Panc1 (cell line): ENCODE measurements around the gene NECAB2.

ENCODE experiments used
- POLR2AphosphoS5 ChIP-seq: IDR thresholded peaks from 2 replicates; pipeline ENCODE4 v1.6.1; 2012; ENCODE audit warnings: mild to moderate bottlenecking, low read depth, low read length, moderate library complexity
- TF ChIP-seq, protein P1 (sequence below): fragments of 450-650 bp; IDR thresholded peaks from 2 replicates; pipeline ENCODE4 v1.5.1; 2017; ENCODE audit warnings: mild to moderate bottlenecking

DNA sequence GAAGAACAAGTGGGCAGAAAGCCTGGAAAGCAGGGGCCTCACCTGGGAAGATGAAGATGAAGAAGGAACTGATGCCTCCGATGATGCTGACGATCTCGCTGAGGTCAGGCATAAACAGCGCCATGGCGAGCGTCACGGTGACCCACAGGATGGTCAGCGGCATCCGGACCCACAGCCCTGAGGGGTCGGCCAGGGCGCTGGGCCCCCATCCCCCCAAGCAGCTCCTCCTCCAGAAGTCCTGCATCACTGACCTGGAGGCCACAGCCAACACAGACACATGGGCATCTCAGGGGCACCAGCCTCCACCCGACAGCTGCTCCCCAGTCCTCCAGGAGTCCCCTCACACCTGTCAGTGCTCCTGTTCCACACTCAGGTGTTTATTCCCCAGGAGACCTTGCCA lies 48.4 kb downstream of the NECAB2 start:
- TF ChIP-seq, protein P1, sequence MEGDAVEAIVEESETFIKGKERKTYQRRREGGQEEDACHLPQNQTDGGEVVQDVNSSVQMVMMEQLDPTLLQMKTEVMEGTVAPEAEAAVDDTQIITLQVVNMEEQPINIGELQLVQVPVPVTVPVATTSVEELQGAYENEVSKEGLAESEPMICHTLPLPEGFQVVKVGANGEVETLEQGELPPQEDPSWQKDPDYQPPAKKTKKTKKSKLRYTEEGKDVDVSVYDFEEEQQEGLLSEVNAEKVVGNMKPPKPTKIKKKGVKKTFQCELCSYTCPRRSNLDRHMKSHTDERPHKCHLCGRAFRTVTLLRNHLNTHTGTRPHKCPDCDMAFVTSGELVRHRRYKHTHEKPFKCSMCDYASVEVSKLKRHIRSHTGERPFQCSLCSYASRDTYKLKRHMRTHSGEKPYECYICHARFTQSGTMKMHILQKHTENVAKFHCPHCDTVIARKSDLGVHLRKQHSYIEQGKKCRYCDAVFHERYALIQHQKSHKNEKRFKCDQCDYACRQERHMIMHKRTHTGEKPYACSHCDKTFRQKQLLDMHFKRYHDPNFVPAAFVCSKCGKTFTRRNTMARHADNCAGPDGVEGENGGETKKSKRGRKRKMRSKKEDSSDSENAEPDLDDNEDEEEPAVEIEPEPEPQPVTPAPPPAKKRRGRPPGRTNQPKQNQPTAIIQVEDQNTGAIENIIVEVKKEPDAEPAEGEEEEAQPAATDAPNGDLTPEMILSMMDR, result no peak
- no peak for TF ChIP-seq POLR2AphosphoS5
